ENCODE data around the gene VGF. TPM values are rescaled to one million over a fixed set of nuclear protein-coding genes. Genes with fewer than 3 reads are reported as not detected.

VGF gene
- total RNA-seq, 8 experiments from 2014 or later, result 0.36 to 101 (median 13.7) TPM

- Histone ChIP-seq H3K27ac (no peak overlapping the region), H3K4me3 (peak overlapping the region in 1 of 5 donors; percentile 58), H3K4me1 (replicated peaks in 1 of 2) (peaks cover 8% of the 10 kb centered on the region in 2 donors)
- in situ Hi-C loops (cut with MboI; ENCODE audit: low pct_unique_long_range_greater_than_20kb in 2 of 9, low sequenced_read_pairs in 9 of 9, unreplicated experiment in 9 of 9), result no loop called here
- ATAC-seq (replicated peaks in 6 of 8), result no peak
These were observed 4.5 kb downstream of the VGF start for GRCh38 chr7:101160910-101161309.

GRCh38 chr7:101159696-101160674, 5.4 kb downstream of the VGF start:
- Histone ChIP-seq H3K4me3 (no peak overlapping the region), H3K27ac (no peak overlapping the region), H3K4me1 (replicated peaks in 1 of 2) (peaks cover 13 to 14% of the 10 kb centered on the region in 2 donors)
- WGBS, 10 experiments, result 39 to 61% (median 54%) methylated on average over 2 to 4 of the region's 31 CpGs; no CpG with 5 or more reads in 6 of the 10 experiments
- ATAC-seq (replicated peaks in 6 of 8), result peak in 5 of 8 experiments; percentile 25 to 52 (median 38)
- in situ Hi-C loops (cut with MboI; ENCODE audit: low pct_unique_long_range_greater_than_20kb in 2 of 9, low sequenced_read_pairs in 9 of 9, unreplicated experiment in 9 of 9), result no loop called here

- in situ Hi-C loops (cut with MboI; ENCODE audit: low pct_unique_long_range_greater_than_20kb in 2 of 9, low sequenced_read_pairs in 9 of 9, unreplicated experiment in 9 of 9), result no loop called here
- Histone ChIP-seq H3K4me1 (replicated peaks in 1 of 2) (peaks cover 14% of the 10 kb centered on the region in 2 donors), H3K4me3 (no peak overlapping the region), H3K27ac (no peak overlapping the region)
- ATAC-seq (replicated peaks in 6 of 8), result no peak
- WGBS, 10 experiments, result 72 to 100% (median 95%) methylated on average over 1 to 6 of the region's 14 CpGs
These were observed 8.3 kb downstream of the VGF start for GRCh38 chr7:101156866-101157589.

- WGBS, 10 experiments, result 70 to 79% methylated on average over 2 to 4 of the region's 6 CpGs; no CpG with 5 or more reads in 8 of the 10 experiments
- ATAC-seq (replicated peaks in 6 of 8), result no peak
- peaks cover 13% of the 10 kb centered on the region in 2 donors for H3K4me1 ChIP-seq (replicated peaks in 1 of 2)
- no peak overlapping the region for H3K4me3 ChIP-seq
- in situ Hi-C loops (cut with MboI; ENCODE audit: low pct_unique_long_range_greater_than_20kb in 2 of 9, low sequenced_read_pairs in 9 of 9, unreplicated experiment in 9 of 9), result no loop called here
- H3K27ac ChIP-seq, result no peak overlapping the region
These were observed 9.1 kb downstream of the VGF start for GRCh38 chr7:101156277-101156676.

- Histone ChIP-seq H3K27ac (no peak overlapping the region), H3K4me3 (peak overlapping the region; percentile 50 to 80 (median 71)), H3K4me1 (replicated peaks in 1 of 2) (peaks cover 13% of the 10 kb centered on the region in 2 donors)
- WGBS, 10 experiments, result 20 to 67% (median 40%) methylated on average over 1 to 3 of the region's 4 CpGs; no CpG with 5 or more reads in 4 of the 10 experiments
- ATAC-seq (replicated peaks in 6 of 8), result no peak
- in situ Hi-C loops (cut with MboI; ENCODE audit: low pct_unique_long_range_greater_than_20kb in 2 of 9, low sequenced_read_pairs in 9 of 9, unreplicated experiment in 9 of 9), result no loop called here
These were observed 10.1 kb downstream of the VGF start for GRCh38 chr7:101155303-101155702.

- in situ Hi-C loops (cut with MboI; ENCODE audit: low pct_unique_long_range_greater_than_20kb in 2 of 9, low sequenced_read_pairs in 9 of 9, unreplicated experiment in 9 of 9), result no loop called here
- H3K27ac ChIP-seq, result peak overlapping the region; percentile 60 to 68
- H3K4me1 ChIP-seq (replicated peaks in 1 of 2), result peaks cover 16 to 18% of the 10 kb centered on the region in 2 donors
- WGBS, 10 experiments, result 0% methylated on average over 2 of the region's 34 CpGs; no CpG with 5 or more reads in 9 of the 10 experiments
- H3K4me3 ChIP-seq, result peak overlapping the region; percentile 50 to 80 (median 71)
- ATAC-seq (replicated peaks in 6 of 8), result peak; percentile 25 to 51 (median 42)
These were observed 10.7 kb downstream of the VGF start for GRCh38 chr7:101154693-101155102.

GRCh38 chr7:101153969-101154692, 11.2 kb downstream of the VGF start, which contains the start of gene AP1S1:
Gene AP1S1 (plus strand): TSS chr7:101154476. CDS start chr7:101154515, 39 bp downstream.
- H3K4me3 ChIP-seq, result peak within 1 kb of the TSS; percentile 50 to 80 (median 71)
- peak; percentile 92 to 99 (median 94) for ATAC-seq (replicated peaks in 6 of 8)
- in situ Hi-C loops (cut with MboI; ENCODE audit: low pct_unique_long_range_greater_than_20kb in 2 of 9, low sequenced_read_pairs in 9 of 9, unreplicated experiment in 9 of 9), result no loop called here
- H3K4me1 ChIP-seq (replicated peaks in 1 of 2), result peaks cover 19 to 21% of the 10 kb centered on the region in 2 donors
- WGBS, 10 experiments, result 0 to 53% (median 8%) methylated on average over 1 to 13 of the region's 51 CpGs; no CpG with 5 or more reads in 3 of the 10 experiments
- peak within 1 kb of the TSS; percentile 60 to 68 for H3K27ac ChIP-seq

GRCh38 chr7:101151908-101152651, 13.3 kb downstream of the VGF start:
- WGBS, 10 experiments, result 0 to 100% (median 64%) methylated on average over 1 to 2 of the region's 2 CpGs; no CpG with 5 or more reads in 6 of the 10 experiments
- Histone ChIP-seq H3K27ac (no peak overlapping the region), H3K4me1 (replicated peaks in 1 of 2) (peaks cover 19 to 21% of the 10 kb centered on the region in 2 donors), H3K4me3 (no peak overlapping the region)
- no peak for ATAC-seq (replicated peaks in 6 of 8)
- in situ Hi-C loops (cut with MboI; ENCODE audit: low pct_unique_long_range_greater_than_20kb in 2 of 9, low sequenced_read_pairs in 9 of 9, unreplicated experiment in 9 of 9), result no loop called here

- ATAC-seq (replicated peaks in 6 of 8), result no peak
- WGBS, 10 experiments, result 69 to 100% (median 94%) methylated on average over 1 to 4 of the region's 4 CpGs
- Histone ChIP-seq H3K4me3 (no peak overlapping the region), H3K4me1 (replicated peaks in 1 of 2) (peaks cover 6 to 9% of the 10 kb centered on the region in 2 donors), H3K27ac (no peak overlapping the region)
- in situ Hi-C loops (cut with MboI; ENCODE audit: low pct_unique_long_range_greater_than_20kb in 2 of 9, low sequenced_read_pairs in 9 of 9, unreplicated experiment in 9 of 9), result loop anchor here in 2 of 9 experiments (25.0 kb wide), 1 partner anchor 146 kb away; no protein-coding TSS in a partner anchor
These were observed 24.5 kb downstream of the VGF start for GRCh38 chr7:101140746-101141382.

GRCh38 chr7:101140339-101140699, 25.1 kb downstream of the VGF start:
- no peak overlapping the region for H3K4me3 ChIP-seq
- no peak for ATAC-seq (replicated peaks in 6 of 8)
- in situ Hi-C loops (cut with MboI; ENCODE audit: low pct_unique_long_range_greater_than_20kb in 2 of 9, low sequenced_read_pairs in 9 of 9, unreplicated experiment in 9 of 9), result loop anchor here in 2 of 9 experiments (25.0 kb wide), 1 partner anchor 147 kb away; no protein-coding TSS in a partner anchor
- WGBS, 10 experiments, result 0 to 80% (median 35%) methylated on average over 1 to 3 of the region's 3 CpGs
- H3K4me1 ChIP-seq (replicated peaks in 1 of 2), result peaks cover 6 to 9% of the 10 kb centered on the region in 2 donors
- no peak overlapping the region for H3K27ac ChIP-seq

GRCh38 chr7:101138213-101138870, 27.0 kb downstream of the VGF start:
- H3K4me3 ChIP-seq, result peak overlapping the region; percentile 17 to 29 (median 24)
- WGBS, 10 experiments, result 0 to 50% (median 29%) methylated on average over 1 to 5 of the region's 16 CpGs; no CpG with 5 or more reads in 4 of the 10 experiments
- peaks cover 16 to 18% of the 10 kb centered on the region in 2 donors for H3K4me1 ChIP-seq (replicated peaks in 1 of 2)
- in situ Hi-C loops (cut with MboI; ENCODE audit: low pct_unique_long_range_greater_than_20kb in 2 of 9, low sequenced_read_pairs in 9 of 9, unreplicated experiment in 9 of 9), result loop anchor here in 2 of 9 experiments (25.0 kb wide), 1 partner anchor 149 kb away; no protein-coding TSS in a partner anchor
- peak; percentile 82 to 98 (median 97) for ATAC-seq (replicated peaks in 6 of 8)
- H3K27ac ChIP-seq, result peak overlapping the region; percentile 70 to 80

Measured in motor neuron (in vitro differentiated cells).